Astrocyte (in vitro differentiated cells and primary cell): Measurements from ENCODE around the gene UPF3A. TPM values are rescaled to one million over a fixed set of nuclear protein-coding genes. Genes with fewer than 3 reads are reported as not detected.
A peak's percentile ranks its signal among the peaks of the same experiment; 100 is the strongest.

Experiments
- DNase-seq: peaks from one replicate; pipeline ENCODE4 v3.0.0-alpha.2; 2010; ENCODE audit warnings: low read depth
- FAIRE-seq: peaks from 2 replicates; lab custom pipeline; 2011; peaks lifted over from hg19 to GRCh38; lab: Jason Lieb, UNC
- H2AFZ ChIP-seq: 2 replicates; pipeline ENCODE4 v1.6.0; 2012; ENCODE audit warnings: low read depth, low read length, inconsistent platforms
- H3K27ac ChIP-seq: 2 replicates; pipeline ENCODE4 v1.5.1; 2011; ENCODE audit warnings: low read depth, low read length, inconsistent platforms
- H3K27me3 ChIP-seq: 2 replicates; pipeline ENCODE4 v1.6.0; 2011; ENCODE audit warnings: low read length, inconsistent platforms; ENCODE audit not compliant: insufficient read depth
- H3K36me3 ChIP-seq: 2 replicates; pipeline ENCODE4 v1.5.1; 2011; ENCODE audit warnings: low read length, inconsistent platforms; ENCODE audit not compliant: insufficient read depth
- H3K4me1 ChIP-seq: 2 replicates; pipeline ENCODE4 v1.5.1; 2011; ENCODE audit warnings: low read length, inconsistent platforms; ENCODE audit not compliant: insufficient read depth
- H3K4me2 ChIP-seq: 2 replicates; pipeline ENCODE4 v1.6.0; 2012; ENCODE audit warnings: low read length, inconsistent platforms
- H3K4me3 ChIP-seq: 2 replicates; pipeline ENCODE4 v1.5.1; 2011; ENCODE audit warnings: low read depth, mild to moderate bottlenecking, low read length, inconsistent platforms; ENCODE audit not compliant: insufficient read depth
- H3K79me2 ChIP-seq: 2 replicates; pipeline ENCODE4 v1.6.0; 2012; ENCODE audit warnings: mild to moderate bottlenecking, low read length, inconsistent platforms; ENCODE audit not compliant: insufficient read depth
- H3K9ac ChIP-seq: 2 replicates; pipeline ENCODE4 v1.6.0; 2012; ENCODE audit warnings: mild to moderate bottlenecking, low read length, inconsistent platforms
- H3K9me3 ChIP-seq: 2 replicates; pipeline ENCODE4 v1.5.1; 2012; ENCODE audit warnings: low read depth, mild to moderate bottlenecking, low read length, inconsistent platforms; ENCODE audit not compliant: insufficient read depth
- H4K20me1 ChIP-seq: 2 replicates; pipeline ENCODE4 v1.6.0; 2012; ENCODE audit warnings: low read length, inconsistent platforms; ENCODE audit not compliant: insufficient read depth
- H3K27ac Mint-ChIP-seq: one replicate; pipeline ENCODE4 v1.8.0; 2021; ENCODE audit warnings: mild to moderate bottlenecking, mixed read lengths; ENCODE audit not compliant: unreplicated experiment
- H3K27me3 Mint-ChIP-seq: one replicate; pipeline ENCODE4 v1.8.0; 2021; ENCODE audit warnings: low read depth, mixed read lengths; ENCODE audit not compliant: unreplicated experiment
- H3K36me3 Mint-ChIP-seq: one replicate; pipeline ENCODE4 v1.8.0; 2021; ENCODE audit warnings: low read depth, mixed read lengths; ENCODE audit not compliant: unreplicated experiment
- H3K4me1 Mint-ChIP-seq: one replicate; pipeline ENCODE4 v1.8.0; 2021; ENCODE audit warnings: low read depth, mixed read lengths; ENCODE audit not compliant: unreplicated experiment
- H3K4me3 Mint-ChIP-seq: one replicate; pipeline ENCODE4 v1.8.0; 2021; ENCODE audit warnings: mild to moderate bottlenecking, moderate library complexity, mixed read lengths; ENCODE audit not compliant: unreplicated experiment
- H3K9me3 Mint-ChIP-seq: one replicate; pipeline ENCODE4 v1.8.0; 2021; ENCODE audit warnings: mild to moderate bottlenecking, mixed read lengths; ENCODE audit not compliant: unreplicated experiment
- EZH2 ChIP-seq: IDR thresholded peaks from 2 replicates; pipeline ENCODE4 v1.6.1; 2012; ENCODE audit warnings: mild to moderate bottlenecking, low read length, inconsistent platforms; ENCODE audit not compliant: insufficient read depth
- total RNA-seq: library from RNA; stranded (reverse); gene quantifications from 2 replicates; pipeline ENCODE4 v1.2.1, GENCODE V29; 2021
- TF ChIP-seq, protein P1 (sequence below): IDR thresholded peaks from 2 replicates; pipeline ENCODE4 v1.5.1; 2011; ENCODE audit warnings: low read depth, mild to moderate bottlenecking, inconsistent platforms, low read length, moderate library complexity; ENCODE audit not compliant: insufficient read depth

Gene UPF3A
- total RNA-seq, 1 donor from 2014 or later, result 44.8 TPM

DNA sequence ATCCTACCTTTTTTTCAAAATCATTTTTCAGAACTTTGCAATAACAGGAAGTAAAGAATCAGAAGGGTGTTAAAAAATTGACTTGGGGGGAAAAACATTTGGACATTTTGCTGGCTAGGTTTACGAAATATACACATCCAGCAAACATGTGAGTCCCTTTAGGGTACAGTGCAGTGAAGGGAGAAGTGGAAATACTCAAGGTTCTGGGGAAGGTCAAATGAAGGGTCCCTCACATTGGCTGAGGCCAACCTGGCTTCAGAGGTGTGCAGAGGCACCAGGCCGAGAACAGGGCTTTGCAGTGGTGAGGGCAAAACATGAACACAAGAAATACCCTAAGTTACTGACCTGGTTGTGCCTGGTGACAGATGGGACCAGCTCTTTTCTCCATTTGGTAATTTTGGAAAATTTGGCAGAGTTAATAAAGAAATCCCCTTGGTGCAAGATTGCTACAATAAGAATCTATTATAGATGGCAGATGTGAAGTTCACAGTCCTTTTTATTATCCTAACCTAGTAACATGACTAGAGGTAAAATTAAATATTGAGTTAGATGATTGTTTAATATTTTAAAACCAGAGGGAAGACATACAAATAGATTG lies 1.5 kb upstream of the UPF3A start:
- Histone ChIP-seq H3K9ac (peak overlapping the region; percentile 24), H3K4me2 (no peak overlapping the region), H3K4me1 (peaks cover 17% of the 10 kb centered on the region), H3K79me2 (peaks cover 26% of the 10 kb centered on the region), H2AFZ (no peak overlapping the region), H3K27ac (peak overlapping the region; percentile 14), H3K4me3 (no peak overlapping the region), H3K9me3 (no peaks in the 10 kb centered on the region), H4K20me1 (peaks cover 6% of the 10 kb centered on the region), H3K27me3 (no peaks in the 10 kb centered on the region), H3K36me3 (peaks cover 2% of the 10 kb centered on the region)
- Mint-ChIP-seq H3K27ac (peak overlapping the region; percentile 85), H3K4me1 (peaks cover 9% of the 10 kb centered on the region), H3K36me3 (peaks cover 5% of the 10 kb centered on the region), H3K4me3 (peak overlapping the region; percentile 87), H3K9me3 (no peaks in the 10 kb centered on the region), H3K27me3 (no peaks in the 10 kb centered on the region)
- no peak for FAIRE-seq
- DNase-seq, result no peak
- no peak for TF ChIP-seq EZH2
- TF ChIP-seq, protein P1, sequence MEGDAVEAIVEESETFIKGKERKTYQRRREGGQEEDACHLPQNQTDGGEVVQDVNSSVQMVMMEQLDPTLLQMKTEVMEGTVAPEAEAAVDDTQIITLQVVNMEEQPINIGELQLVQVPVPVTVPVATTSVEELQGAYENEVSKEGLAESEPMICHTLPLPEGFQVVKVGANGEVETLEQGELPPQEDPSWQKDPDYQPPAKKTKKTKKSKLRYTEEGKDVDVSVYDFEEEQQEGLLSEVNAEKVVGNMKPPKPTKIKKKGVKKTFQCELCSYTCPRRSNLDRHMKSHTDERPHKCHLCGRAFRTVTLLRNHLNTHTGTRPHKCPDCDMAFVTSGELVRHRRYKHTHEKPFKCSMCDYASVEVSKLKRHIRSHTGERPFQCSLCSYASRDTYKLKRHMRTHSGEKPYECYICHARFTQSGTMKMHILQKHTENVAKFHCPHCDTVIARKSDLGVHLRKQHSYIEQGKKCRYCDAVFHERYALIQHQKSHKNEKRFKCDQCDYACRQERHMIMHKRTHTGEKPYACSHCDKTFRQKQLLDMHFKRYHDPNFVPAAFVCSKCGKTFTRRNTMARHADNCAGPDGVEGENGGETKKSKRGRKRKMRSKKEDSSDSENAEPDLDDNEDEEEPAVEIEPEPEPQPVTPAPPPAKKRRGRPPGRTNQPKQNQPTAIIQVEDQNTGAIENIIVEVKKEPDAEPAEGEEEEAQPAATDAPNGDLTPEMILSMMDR, result no peak

DNA sequence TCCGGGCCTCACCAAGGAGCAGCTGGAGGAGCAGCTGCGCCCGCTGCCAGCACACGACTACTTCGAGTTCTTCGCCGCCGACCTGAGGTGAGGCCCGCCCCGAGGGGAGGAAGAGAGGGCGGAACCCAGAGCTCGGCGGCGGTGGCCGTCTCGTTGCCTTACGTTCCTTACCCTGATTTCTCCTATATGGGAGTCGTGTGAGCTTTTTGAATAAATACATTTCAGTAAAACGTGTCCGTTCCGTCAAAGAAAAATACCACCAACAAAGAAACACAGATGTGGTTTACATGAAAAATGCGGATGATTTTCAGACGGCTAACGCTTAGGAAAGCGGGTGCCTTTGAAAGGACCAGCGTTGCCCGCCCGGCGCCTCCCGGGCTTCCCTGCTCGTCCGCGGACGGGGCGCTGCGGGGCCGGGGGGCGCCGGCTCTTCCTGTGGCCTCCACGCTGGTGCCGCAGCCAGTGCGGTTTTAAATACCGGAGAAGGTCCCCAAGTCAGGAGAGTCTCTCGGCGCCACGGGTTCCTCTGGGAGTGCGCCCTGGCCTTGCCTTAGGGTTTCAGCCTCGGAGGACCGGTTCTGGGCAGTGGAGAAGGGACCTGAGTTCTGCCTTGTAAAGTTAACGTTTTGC lies 755 bp downstream of the UPF3A start:
- no peaks in the 10 kb centered on the region for H3K9me3 ChIP-seq
- no peak for DNase-seq
- peak overlapping the region; percentile 91 for H3K4me3 Mint-ChIP-seq
- H3K27me3 Mint-ChIP-seq, result no peaks in the 10 kb centered on the region
- peak overlapping the region; percentile 90 for H3K27ac ChIP-seq
- peak overlapping the region; percentile 60 for H2AFZ ChIP-seq
- H3K4me1 ChIP-seq, result peaks cover 24% of the 10 kb centered on the region
- no peaks in the 10 kb centered on the region for H3K9me3 Mint-ChIP-seq
- FAIRE-seq, result no peak
- H3K9ac ChIP-seq, result peak overlapping the region; percentile 97
- peaks cover 10% of the 10 kb centered on the region for H4K20me1 ChIP-seq
- peak overlapping the region; percentile 89 for H3K27ac Mint-ChIP-seq
- peaks cover 4% of the 10 kb centered on the region for H3K36me3 ChIP-seq
- H3K4me3 ChIP-seq, result peak overlapping the region; percentile 90
- H3K79me2 ChIP-seq, result peaks cover 37% of the 10 kb centered on the region
- H3K4me2 ChIP-seq, result peak overlapping the region; percentile 85
- H3K36me3 Mint-ChIP-seq, result peaks cover 10% of the 10 kb centered on the region
- H3K27me3 ChIP-seq, result no peaks in the 10 kb centered on the region
- H3K4me1 Mint-ChIP-seq, result peaks cover 23% of the 10 kb centered on the region
- no peak for TF ChIP-seq EZH2
- TF ChIP-seq, protein P1, result no peak

DNA sequence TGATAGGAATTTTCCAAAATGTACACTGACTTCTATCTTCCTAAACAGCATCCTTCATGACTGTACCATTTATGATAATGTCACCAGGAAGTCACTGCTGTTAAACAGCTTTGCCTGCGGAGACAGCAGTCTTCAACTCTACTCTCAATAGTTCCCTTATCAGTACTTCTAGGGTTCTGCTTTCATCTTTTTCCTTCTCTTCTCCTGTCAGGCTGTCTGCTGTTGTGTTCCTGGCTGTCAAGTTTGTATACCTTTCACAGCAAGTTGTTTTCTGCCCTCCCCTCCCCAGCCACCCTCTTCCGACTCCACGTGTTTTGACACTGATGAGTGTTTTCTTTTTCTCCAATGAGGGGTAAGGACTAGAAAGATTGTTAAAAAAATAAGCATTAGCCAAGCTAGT lies 2.2 kb downstream of the UPF3A start:
- no peak overlapping the region for H3K27ac Mint-ChIP-seq
- Histone ChIP-seq H3K4me2 (peak overlapping the region; percentile 85), H3K4me1 (peaks cover 24% of the 10 kb centered on the region), H4K20me1 (peaks cover 15% of the 10 kb centered on the region), H3K79me2 (peaks cover 44% of the 10 kb centered on the region), H3K27ac (no peak overlapping the region), H2AFZ (no peak overlapping the region), H3K4me3 (no peak overlapping the region), H3K36me3 (peaks cover 4% of the 10 kb centered on the region), H3K27me3 (no peaks in the 10 kb centered on the region), H3K9ac (peak overlapping the region; percentile 47), H3K9me3 (no peaks in the 10 kb centered on the region)
- H3K4me3 Mint-ChIP-seq, result peak overlapping the region; percentile 27
- peaks cover 15% of the 10 kb centered on the region for H3K36me3 Mint-ChIP-seq
- no peak for DNase-seq
- H3K27me3 Mint-ChIP-seq, result no peaks in the 10 kb centered on the region
- H3K4me1 Mint-ChIP-seq, result peaks cover 23% of the 10 kb centered on the region
- no peak for FAIRE-seq
- TF ChIP-seq, protein P1, result no peak
- no peak for TF ChIP-seq EZH2
- H3K9me3 Mint-ChIP-seq, result no peaks in the 10 kb centered on the region
